Gastrocnemius medialis (tissue), 4 donors: ENCODE measurements around the gene RPRD1A.

Experiments
- POLR2A ChIP-seq, 2 donors: fragments of 450-650 bp; IDR thresholded peaks; one replicate each; pipeline ENCODE4 v1.6.1; 2017; ENCODE audit warnings: antibody characterized with exemption in 2 of 2, mild to moderate bottlenecking in 2 of 2, moderate library complexity in 2 of 2
- TF ChIP-seq, protein P1 (sequence below), 5 experiments: fragments of 450-650 bp in 3 of 5; fragments of 200-600 bp in 2 of 5; sonication (generic) in 2 of 5; IDR thresholded peaks in 4 of 5; conservative IDR thresholded peaks in 1 of 5; 1 replicate in 4 of 5; 2 replicates in 1 of 5; pipeline ENCODE4 v1.5.1; 2016 to 2019; ENCODE audit warnings: antibody characterized with exemption in 5 of 5, mild to moderate bottlenecking in 3 of 5, moderate library complexity in 3 of 5

- TF ChIP-seq, protein P1, sequence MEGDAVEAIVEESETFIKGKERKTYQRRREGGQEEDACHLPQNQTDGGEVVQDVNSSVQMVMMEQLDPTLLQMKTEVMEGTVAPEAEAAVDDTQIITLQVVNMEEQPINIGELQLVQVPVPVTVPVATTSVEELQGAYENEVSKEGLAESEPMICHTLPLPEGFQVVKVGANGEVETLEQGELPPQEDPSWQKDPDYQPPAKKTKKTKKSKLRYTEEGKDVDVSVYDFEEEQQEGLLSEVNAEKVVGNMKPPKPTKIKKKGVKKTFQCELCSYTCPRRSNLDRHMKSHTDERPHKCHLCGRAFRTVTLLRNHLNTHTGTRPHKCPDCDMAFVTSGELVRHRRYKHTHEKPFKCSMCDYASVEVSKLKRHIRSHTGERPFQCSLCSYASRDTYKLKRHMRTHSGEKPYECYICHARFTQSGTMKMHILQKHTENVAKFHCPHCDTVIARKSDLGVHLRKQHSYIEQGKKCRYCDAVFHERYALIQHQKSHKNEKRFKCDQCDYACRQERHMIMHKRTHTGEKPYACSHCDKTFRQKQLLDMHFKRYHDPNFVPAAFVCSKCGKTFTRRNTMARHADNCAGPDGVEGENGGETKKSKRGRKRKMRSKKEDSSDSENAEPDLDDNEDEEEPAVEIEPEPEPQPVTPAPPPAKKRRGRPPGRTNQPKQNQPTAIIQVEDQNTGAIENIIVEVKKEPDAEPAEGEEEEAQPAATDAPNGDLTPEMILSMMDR (IDR thresholded peaks at IDR 0.05 in 4 of 5, conservative IDR thresholded peaks at IDR 0.05 in 1 of 5), result no peak
- TF ChIP-seq POLR2A (IDR thresholded peaks at IDR 0.05), result no peak
These were observed 20.9 kb upstream of the RPRD1A start for GRCh38 chr18:36088256-36088655.
